AG04449 (cell line): Measurements from ENCODE around the gene RNF212.

Experiments
- CTCF ChIA-PET: fragments of 350-600 bp; formaldehyde crosslinking; extraction: SDS; loops from one replicate; lab custom pipeline; 2021; ENCODE audit warnings: antibody characterized with exemption; lab: Yijun Ruan, JAX
- POLR2A ChIA-PET: fragments of 400-600, 350-600 bp; formaldehyde crosslinking; extraction: SDS; loops from one replicate; lab custom pipeline; 2020; ENCODE audit warnings: antibody characterized with exemption, inconsistent platforms; lab: Yijun Ruan, JAX
- DNase-seq: peaks from one replicate; pipeline ENCODE4 v3.0.0-alpha.2; 2010; ENCODE audit warnings: low read depth, low spot score
- H3K4me3 ChIP-seq: 2 replicates; pipeline ENCODE4 v1.5.1; 2011; ENCODE audit warnings: low read depth, mild to moderate bottlenecking, control low read depth, low read length
- CTCF ChIP-seq: IDR thresholded peaks from one replicate; pipeline ENCODE4 v1.5.1; 2011; ENCODE audit warnings: mild to moderate bottlenecking, moderate library complexity, low read length, control low read depth, inconsistent platforms; ENCODE audit not compliant: insufficient read depth; ENCODE audit errors: missing control alignments

The RNF212 gene

GRCh38 chr4:1082215-1083182 lies 30.9 kb downstream of the RNF212 start:
- CTCF ChIA-PET = interaction anchor here (0.5 to 2.4 kb wide), 3 partner anchors 11 to 184 kb away, joined by 3 to 5 read pairs (median 5); no protein-coding TSS in a partner anchor
- no peak for DNase-seq
- TF ChIP-seq CTCF = no peak
- H3K4me3 ChIP-seq = no peak overlapping the region
- POLR2A ChIA-PET = no interaction called here

GRCh38 chr4:1081689-1082040 lies 31.7 kb downstream of the RNF212 start:
- no peak overlapping the region for H3K4me3 ChIP-seq
- ChIA-PET POLR2A (no interaction called here), CTCF (interaction anchor here (0.8 kb wide), 1 partner anchor 10 kb away, joined by 5 read pairs; no protein-coding TSS in a partner anchor)
- TF ChIP-seq CTCF = no peak
- DNase-seq = no peak

- TF ChIP-seq CTCF = no peak
- DNase-seq = no peak
- no peak overlapping the region for H3K4me3 ChIP-seq
- CTCF ChIA-PET = interaction anchor here (1.0 kb wide), 1 partner anchor 9 kb away, joined by 3 read pairs; no protein-coding TSS in a partner anchor
- POLR2A ChIA-PET = no interaction called here
These were observed 32.2 kb downstream of the RNF212 start for GRCh38 chr4:1080961-1081688.

GRCh38 chr4:1080432-1080831 lies 32.9 kb downstream of the RNF212 start:
- no peak for TF ChIP-seq CTCF
- no peak for DNase-seq
- no peak overlapping the region for H3K4me3 ChIP-seq
- ChIA-PET POLR2A (no interaction called here), CTCF (interaction anchor here (1.0 kb wide), 1 partner anchor 9 kb away, joined by 3 read pairs; no protein-coding TSS in a partner anchor)

DNA sequence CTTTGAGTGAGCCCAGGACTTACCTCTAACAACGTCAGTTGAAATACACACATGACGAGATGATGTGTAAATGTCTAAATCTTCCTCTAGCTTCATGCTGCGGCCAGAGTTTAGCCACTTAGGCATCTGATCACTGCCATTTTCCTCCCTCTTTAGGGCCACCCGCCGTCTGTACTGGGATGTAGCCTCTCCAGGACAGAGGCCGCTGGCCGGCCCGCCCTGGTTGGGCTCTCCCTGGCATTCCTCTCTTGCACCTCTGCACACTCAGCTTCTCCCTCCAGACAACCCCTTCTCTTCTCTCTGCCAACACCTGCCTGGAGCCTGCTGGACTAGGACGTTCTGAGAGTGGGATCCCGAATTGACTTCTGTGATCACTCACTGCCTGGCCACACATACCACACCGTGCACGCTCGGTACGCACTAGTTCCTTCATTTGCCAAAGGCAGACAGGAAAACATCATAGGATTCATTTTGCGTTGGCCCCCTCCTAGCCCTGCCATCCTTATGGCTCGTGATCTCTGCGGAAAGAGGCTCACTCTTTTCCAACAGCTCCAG lies 33.6 kb downstream of the RNF212 start:
- POLR2A ChIA-PET = no interaction called here
- CTCF ChIA-PET = interaction anchor here (0.6 to 1.0 kb wide), 2 partner anchors 8 to 43 kb away, joined by 3 read pairs; no protein-coding TSS in a partner anchor
- DNase-seq = no peak
- H3K4me3 ChIP-seq = no peak overlapping the region
- no peak for TF ChIP-seq CTCF

DNA sequence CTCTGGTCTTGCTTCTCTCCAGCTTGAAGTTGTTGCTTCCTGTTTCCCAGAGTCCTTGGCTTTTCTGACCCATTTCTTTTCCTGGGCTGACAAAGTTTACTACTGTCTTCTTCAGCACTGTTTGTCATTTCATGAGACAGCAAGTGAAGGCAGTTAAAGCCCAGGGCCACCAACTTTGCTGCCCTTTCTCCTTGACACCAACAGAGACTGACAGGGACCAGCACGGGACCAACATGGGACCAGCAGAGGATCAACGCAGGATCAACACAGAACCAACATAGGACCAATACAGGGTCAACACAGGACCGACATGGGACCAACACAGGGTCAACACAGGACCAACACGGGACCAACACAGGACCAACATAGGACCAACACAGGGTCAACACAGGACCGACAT lies 34.9 kb downstream of the RNF212 start:
- ChIA-PET POLR2A (no interaction called here), CTCF (interaction anchor here (1.3 kb wide), 1 partner anchor 106 kb away, joined by 3 read pairs; no protein-coding TSS in a partner anchor)
- DNase-seq = no peak
- H3K4me3 ChIP-seq = no peak overlapping the region
- TF ChIP-seq CTCF = no peak
